Measurements from ENCODE around the gene PRRG2. TPM values are rescaled to one million over a fixed set of nuclear protein-coding genes. Genes with fewer than 3 reads are reported as not detected.

Gene PRRG2
- total and polyA plus RNA-seq, 9 of the 15 experiments (the other 6 are each of a cell fraction or from before 2014, with no cell fraction given): 0.06 to 1.1 (median 0.33) TPM

GRCh38 chr19:49579193-49579592 lies 1.9 kb upstream of the PRRG2 start (continued):
- TF ChIP-seq ZNF609 (CRISPR knock-in tag; IDR thresholded peaks at IDR 0.05; ENCODE audit: borderline replicate concordance) (no peak), SRSF7 (optimal IDR thresholded peaks at IDR 0.05; ENCODE audit: low read depth, low read length) (no peak), CBX5 (IDR thresholded peaks at IDR 0.05; ENCODE audit: borderline replicate concordance, low read depth) (no peak), TCFL5 (CRISPR knock-in tag; conservative IDR thresholded peaks at IDR 0.05) (peak; percentile 91), SAFB (IDR thresholded peaks at IDR 0.05; ENCODE audit: borderline replicate concordance, low read depth, low read length) (no peak), NR0B1 (IDR thresholded peaks at IDR 0.05; ENCODE audit: partially characterized antibody) (no peak), SPI1 (IDR thresholded peaks at IDR 0.05; ENCODE audit: borderline replicate concordance, low read depth, low read length) (no peak), ZNF584 (CRISPR knock-in tag; IDR thresholded peaks at IDR 0.05; ENCODE audit: low read depth) (peak; percentile 67; the same call in 1 of the 2 replicates), YBX1 (IDR thresholded peaks at IDR 0.05) (no peak), PHF8 (IDR thresholded peaks at IDR 0.05; ENCODE audit: borderline replicate concordance, low read length) (no peak), ZBTB7A (IDR thresholded peaks at IDR 0.05; ENCODE audit: borderline replicate concordance, control insufficient read depth, low read depth, low read length) (no peak), ZNF717 (CRISPR knock-in tag; IDR thresholded peaks at IDR 0.05) (no peak), RNF219 (CRISPR knock-in tag; IDR thresholded peaks at IDR 0.05) (no peak), ZNF785 (CRISPR knock-in tag; IDR thresholded peaks at IDR 0.05) (no peak), HDAC2 (IDR thresholded peaks at IDR 0.05) (no peak), COPS2 (conservative IDR thresholded peaks at IDR 0.05) (no peak)
- TF ChIP-seq, protein P1, sequence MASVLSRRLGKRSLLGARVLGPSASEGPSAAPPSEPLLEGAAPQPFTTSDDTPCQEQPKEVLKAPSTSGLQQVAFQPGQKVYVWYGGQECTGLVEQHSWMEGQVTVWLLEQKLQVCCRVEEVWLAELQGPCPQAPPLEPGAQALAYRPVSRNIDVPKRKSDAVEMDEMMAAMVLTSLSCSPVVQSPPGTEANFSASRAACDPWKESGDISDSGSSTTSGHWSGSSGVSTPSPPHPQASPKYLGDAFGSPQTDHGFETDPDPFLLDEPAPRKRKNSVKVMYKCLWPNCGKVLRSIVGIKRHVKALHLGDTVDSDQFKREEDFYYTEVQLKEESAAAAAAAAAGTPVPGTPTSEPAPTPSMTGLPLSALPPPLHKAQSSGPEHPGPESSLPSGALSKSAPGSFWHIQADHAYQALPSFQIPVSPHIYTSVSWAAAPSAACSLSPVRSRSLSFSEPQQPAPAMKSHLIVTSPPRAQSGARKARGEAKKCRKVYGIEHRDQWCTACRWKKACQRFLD (CRISPR knock-in tag; IDR thresholded peaks at IDR 0.05): peak; percentile 97
- TF ChIP-seq, protein P2, sequence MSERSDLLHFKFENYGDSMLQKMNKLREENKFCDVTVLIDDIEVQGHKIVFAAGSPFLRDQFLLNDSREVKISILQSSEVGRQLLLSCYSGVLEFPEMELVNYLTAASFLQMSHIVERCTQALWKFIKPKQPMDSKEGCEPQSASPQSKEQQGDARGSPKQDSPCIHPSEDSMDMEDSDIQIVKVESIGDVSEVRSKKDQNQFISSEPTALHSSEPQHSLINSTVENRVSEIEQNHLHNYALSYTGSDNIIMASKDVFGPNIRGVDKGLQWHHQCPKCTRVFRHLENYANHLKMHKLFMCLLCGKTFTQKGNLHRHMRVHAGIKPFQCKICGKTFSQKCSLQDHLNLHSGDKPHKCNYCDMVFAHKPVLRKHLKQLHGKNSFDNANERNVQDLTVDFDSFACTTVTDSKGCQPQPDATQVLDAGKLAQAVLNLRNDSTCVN (CRISPR knock-in tag; IDR thresholded peaks at IDR 0.05): peak; percentile 61; the same call in 1 of the 2 replicates
